Activated T-cell treated with anti-CD3 and anti-CD28 coated beads for 4 hours (primary cell): Measurements from ENCODE around the gene GPRASP2.
A peak's percentile ranks its signal among the peaks of the same experiment; 100 is the strongest.
"Not testable (repeated sequence)": the region's sequence is repeated elsewhere in the genome, so short reads cannot be mapped to it uniquely, and the experiment has no call there.

Experiments used
- DNase-seq: peaks from one replicate; pipeline ENCODE4 v3.0.0-alpha.2; 2020

Gene GPRASP2

DNA sequence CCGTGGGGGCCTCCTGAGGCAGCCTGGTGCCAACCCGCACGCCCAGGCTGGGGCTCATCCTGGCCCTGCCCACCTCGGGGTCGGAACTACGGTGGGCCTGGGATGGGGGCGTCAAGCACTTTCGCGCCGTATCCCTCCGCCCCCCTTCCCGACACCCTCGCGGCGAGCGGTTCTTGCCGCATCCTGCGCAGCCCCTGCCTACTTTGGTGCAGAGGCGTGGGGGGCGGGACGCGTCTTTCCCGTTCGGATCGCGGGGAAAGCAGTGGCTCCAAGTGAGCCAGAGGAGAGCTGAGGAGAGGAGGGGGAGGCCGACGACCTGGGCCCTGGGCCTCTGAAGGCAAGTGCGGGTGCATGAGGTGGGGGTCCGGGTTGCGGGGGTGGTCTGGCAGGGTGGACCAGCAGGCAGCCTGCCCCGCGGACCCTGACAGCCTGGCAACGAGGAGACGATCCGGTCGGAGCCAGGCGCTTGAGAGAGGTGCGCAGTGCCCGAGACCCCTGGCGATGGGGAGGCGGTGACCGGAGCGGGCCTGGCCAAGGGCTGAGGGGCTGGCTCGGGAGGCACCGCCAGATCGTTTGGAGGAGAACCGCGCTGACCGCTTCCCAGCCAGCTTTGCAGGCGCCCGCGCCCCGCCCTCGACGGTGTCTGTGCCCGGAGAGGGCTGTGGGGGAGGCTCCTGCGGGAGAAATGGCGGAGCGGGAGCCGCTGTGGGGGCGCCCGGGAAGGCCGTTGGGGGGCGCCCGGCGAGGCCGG is at the start of gene GPRASP2:
TSS of gene GPRASP2 (plus strand) at position 233 of the 751 bp plus-strand sequence. CDS start 2,422 bp downstream, outside the sequence.
- DNase-seq: no peak

DNA sequence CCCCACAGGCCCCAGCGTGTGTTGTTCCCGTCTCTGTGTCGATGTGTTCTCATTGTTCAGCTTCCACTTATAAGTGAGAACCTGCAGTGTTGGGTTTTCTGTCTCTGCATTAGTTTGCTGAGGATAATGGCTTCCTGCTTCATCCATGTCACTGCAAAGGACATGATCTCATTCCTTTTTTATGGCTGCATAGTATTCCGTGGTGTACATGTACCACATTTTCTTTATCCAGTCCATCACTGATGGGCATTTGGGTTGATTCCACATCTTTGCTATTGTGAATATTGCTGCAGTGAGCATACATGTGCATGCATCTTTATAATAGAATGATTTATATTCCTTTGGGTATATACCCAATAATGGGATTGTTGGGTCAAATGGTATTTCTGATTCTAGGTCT is 48.4 kb upstream of the GPRASP2 start:
- DNase-seq: not testable (repeated sequence)

DNA sequence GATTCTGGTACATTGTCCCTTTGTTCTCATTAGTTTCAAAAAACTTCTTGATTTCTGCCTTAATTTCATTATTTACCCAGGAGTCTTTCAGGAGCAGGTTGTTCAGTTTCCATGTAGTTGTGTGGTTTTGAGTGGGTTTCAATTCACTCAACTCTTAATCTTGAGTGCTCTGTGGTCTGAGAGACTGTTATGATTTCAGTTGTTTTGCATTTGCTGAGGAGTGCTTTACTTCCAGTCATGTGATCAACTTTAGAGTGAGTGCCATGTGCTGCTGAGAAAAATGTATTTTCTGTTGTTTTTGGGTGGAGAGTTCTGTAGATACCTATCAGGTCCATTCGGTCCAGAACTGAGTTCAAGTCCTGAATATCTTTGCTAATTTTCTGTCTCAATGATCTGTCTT is 45.2 kb upstream of the GPRASP2 start:
- DNase-seq: not testable (repeated sequence)

DNA sequence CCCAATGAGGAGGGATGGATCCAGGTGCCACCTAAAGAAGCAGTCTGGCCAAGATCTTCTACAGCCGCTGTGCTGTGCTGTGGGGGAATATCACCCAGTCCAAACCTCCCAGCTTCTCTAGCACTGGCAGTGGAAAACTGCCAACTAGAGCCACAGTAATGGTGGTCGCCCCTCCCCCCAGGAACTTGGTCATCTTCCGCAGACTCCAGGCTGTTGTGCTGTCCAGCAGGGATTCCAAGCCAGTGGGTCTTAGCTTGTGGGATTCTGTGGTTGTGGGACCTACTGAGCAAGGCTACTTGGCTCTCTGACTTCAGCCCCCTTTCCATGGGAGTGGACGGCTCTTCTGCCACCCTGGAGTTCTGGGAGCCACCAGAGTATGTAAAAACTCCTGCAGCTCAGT is 42.7 kb upstream of the GPRASP2 start:
- no peak for DNase-seq

DNA sequence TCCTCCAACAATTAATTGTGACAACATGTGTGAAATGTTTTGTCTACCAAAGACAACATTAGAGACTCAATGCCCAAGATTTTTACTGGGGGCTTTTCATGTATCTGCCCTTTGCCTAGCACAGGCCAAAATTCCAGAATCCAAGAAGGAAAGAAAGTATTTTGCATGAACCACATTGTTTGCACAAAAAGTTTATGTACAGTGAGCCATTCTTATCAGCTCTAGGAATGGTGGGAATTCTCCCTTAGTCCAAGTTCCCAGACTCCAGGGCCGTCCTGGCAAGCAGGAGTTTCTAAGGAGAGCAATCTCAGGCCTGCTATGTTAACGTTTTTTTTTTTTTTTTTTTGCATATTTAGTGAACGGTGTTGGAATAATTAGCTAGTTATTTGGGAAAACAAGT is 39.4 kb upstream of the GPRASP2 start:
- DNase-seq: no peak

DNA sequence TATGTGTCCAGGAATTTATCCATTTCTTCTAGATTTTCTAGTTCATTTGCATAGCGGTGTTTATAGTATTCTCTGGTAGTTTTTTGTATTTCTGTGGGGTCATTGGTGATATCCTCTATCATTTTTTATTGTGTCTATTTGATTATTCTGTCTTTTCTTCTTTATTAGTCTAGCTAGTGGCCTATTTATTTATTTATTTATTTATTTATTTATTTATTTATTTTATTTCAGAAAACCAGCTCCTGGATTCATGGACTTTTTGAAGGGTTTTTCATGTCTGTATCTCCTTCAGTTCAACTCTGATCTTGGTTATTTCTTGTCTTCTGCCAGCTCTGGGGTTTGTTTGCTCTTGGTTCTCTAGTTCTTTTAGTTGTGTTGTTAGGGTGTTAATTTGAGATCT is 34.8 kb upstream of the GPRASP2 start:
- DNase-seq: not testable (repeated sequence)

DNA sequence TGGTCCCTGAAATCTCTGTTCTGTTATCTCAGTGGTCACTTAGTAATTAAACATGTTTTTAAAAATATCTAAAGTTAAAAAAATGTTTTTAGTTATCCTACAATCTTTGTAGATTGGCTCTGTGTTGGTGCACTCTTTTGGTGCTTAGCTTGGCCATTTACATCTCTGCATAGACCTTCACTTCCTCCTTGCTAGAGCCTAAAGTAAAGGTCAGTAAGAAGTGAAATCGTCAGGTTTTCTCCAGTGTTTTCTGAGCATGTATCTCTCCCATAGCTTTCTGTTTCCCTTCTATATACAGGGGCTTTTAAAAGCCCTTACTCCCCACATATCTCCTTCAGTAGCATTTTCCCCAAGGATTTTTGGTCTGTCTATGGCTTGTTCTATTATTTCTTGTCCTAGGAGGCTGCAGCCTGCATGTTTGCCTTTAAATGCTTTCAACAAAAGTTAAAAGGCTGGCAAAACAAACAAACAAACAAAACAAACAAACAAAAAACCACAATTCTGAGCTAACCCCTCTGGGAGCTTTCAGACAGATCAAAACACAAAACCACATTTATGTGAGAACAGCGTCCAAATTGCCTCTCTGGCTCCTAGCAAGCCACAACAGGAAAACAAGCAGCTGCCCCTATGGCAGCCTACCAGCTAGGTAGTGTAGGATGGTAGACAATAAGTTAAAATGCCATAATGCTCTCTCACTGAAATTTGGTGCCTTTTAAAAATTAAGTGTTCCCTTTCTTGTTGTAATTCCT is 27.3 kb upstream of the GPRASP2 start:
- no peak for DNase-seq

DNA sequence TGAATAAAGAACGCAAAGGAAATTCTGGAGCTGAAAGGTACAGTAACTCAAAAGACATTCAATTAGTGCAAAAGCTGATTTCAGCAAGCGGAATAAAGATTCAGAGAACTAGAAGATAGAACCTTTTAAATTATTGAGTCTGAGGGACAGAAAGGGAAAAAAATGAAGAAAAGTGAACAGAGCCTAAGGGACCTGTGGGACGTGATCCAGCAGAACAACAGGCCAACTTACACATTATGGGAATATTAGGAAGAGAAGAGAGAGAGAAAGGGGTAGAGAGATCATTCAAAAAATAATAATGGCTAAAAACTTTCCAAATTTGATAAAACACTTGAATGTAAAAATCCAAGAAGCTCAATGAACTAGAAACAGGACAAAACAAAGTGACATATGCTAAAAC is 17.5 kb upstream of the GPRASP2 start:
- DNase-seq: no peak

DNA sequence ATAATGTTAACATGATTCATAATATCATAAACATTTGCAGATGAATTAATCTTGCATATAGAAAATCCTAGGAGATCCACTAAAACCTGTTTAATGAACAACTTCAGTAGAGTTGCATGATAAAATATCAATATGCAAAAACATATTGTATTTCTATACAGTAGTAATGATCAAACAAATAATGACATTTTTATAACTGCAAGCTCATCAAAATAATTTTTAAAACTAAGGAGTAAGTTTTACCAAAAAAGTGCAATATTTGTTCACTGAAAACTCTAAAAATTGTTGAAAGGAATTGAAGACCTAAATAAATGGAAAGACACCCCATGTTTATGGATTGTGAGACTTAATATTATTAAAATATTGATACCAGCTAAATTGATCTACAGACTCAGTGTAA is 15.9 kb upstream of the GPRASP2 start:
- DNase-seq: no peak

DNA sequence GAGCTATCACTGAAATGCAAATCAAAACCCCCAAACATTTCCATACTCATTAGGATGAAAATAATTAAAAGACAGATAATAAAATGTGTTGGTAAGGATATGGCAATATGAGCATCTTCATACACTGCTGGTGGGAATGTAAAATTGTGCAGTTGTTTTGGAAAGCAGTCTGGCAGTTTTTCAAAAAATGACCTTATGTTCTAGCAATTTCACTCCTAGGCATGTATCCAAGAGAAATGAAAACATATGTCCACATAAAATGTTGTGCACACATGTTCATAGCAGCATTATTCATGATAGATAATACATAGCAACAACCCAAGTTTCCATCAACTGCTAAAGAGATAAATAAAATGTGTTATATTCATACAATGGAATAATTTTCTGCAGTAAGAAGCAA is 14.8 kb upstream of the GPRASP2 start:
- DNase-seq: no peak

DNA sequence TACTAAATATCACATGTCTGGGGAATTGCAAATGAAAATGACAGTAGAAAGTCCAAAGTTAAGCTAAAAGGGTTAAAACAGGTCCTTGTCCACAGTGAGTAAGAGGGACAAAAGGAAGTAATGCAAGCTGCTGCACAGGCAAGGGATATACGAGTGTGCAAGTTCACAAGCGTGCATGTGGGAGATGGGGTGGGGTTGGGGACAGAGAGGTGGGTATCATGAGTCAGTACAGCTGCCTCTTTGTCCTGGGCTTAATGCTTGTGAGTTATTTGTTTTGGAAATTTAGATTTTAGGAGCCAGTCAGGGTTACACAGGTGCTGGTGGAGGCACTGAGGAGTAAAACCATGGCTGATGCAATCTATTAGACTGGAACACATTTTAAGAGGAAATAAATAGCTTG is 3.3 kb upstream of the GPRASP2 start:
- DNase-seq: no peak

DNA sequence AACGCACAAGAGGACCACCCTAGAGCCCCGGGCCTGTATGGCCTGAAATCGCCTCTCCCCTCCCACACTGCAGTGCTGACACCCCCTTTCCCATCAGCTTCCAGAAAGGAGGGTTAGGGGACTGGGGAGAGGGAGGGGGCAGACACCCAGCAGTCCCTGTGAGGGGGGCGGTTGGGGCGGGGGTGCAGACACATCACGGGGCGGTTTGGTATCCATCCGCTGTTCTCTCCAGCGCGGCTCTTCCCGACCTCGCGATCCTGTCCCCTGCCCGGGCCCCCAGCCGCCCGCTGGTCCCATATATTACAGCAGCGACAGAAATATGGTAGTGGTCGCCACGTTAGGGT is 404 bp upstream of the GPRASP2 start:
- no peak for DNase-seq

DNA sequence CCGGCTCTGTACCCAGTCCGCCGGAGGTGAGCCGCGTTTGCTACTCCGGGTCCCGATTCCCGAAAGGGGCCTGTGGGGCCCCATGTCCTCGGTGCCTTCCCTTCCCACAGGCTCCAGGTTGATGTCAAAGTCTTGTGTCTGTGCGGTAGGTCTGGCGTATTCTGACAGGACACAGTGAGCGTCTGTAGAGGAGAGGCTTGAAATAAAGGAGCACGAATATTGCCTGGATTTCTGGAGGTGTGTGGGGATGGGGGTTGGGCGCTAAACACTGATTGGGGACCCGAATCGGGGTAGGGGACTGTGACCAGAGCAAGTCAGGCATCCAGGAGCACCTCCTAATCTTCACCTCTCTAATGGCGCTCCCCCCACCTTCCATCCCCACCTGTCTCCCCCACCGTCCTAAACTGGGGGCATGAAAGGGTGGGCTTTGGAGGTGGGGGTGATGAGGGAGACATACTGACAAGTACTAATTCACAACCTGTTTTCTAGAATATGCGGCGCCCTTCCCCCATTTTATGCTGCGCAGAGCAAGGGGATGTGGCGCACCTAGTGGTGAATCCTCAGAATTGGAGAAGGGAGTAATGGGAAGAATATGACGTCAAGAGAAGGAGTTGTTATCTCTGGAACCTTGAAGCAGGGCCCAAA is 855 bp downstream of the GPRASP2 start:
- no peak for DNase-seq

DNA sequence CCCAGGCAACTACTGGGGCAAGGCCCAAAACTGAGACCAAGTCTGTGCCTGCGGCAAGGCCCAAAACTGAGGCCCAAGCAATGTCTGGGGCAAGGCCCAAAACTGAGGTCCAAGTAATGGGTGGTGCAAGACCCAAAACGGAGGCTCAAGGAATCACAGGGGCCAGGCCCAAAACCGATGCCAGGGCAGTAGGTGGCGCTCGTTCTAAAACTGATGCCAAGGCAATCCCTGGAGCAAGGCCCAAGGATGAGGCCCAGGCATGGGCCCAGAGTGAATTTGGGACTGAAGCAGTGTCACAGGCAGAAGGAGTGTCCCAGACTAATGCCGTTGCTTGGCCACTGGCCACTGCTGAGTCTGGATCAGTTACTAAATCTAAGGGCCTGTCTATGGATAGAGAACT is 2.7 kb downstream of the GPRASP2 start:
- DNase-seq: no peak

DNA sequence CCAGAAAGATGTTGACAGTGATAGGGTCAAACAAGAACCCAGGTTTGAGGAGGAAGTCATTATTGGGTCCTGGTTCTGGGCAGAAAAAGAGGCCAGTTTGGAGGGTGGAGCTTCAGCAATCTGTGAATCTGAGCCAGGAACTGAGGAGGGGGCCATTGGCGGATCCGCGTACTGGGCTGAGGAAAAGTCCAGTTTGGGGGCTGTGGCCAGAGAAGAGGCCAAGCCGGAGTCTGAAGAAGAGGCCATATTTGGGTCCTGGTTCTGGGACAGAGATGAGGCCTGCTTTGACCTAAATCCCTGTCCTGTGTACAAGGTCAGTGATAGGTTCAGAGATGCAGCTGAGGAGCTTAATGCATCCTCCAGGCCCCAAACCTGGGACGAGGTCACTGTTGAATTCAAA is 3.7 kb downstream of the GPRASP2 start:
- no peak for DNase-seq

DNA sequence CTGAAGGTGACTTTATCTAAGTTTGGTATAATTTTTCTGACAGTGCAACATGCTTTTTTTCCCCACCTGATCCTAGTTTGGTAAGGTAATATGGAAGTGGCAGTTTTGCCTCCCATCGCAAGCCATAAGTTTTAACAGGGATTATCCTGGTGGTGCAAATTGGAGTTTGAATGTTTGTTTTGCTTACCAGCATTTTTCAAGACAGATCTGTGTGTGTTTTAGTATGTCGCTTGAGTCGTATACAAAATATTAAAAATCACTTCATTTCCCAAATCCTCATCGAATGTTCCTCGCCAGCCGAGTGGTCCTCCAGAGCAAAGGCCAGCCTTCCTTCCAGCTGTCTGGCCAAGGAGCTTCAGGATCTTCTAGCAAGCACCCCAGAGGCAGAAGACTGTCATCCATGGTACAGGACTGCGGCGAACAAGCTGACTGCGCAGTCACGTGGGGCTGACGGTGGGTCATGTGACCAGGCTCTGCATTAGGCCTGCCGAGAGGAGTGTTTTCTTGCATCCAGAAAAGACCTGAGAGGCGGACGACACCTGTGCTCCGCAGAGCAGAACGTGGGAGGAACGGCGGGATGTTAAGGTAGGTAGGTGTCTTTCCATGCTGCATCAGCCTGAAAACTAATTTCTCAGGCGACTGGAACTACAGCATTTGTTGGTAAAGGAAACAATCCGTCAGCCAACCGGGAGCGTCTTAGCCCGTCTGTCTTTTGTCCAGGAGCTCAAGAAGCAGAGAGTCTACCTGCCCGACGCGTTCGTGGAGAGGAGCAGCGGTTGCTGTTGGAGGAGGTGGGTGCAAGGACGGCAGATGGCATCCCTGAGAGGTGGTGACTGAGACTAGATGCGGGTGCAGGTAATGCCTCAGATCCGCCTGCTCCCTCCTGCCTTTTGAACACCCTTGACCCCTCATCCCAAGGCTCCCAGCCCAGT is 8.3 kb downstream of the GPRASP2 start, which contains the start of gene GPRASP3:
TSS of gene GPRASP3 (plus strand) at position 507 of the 932 bp plus-strand sequence. CDS start 28,253 bp downstream, outside the sequence.
- DNase-seq: peak; percentile 36

DNA sequence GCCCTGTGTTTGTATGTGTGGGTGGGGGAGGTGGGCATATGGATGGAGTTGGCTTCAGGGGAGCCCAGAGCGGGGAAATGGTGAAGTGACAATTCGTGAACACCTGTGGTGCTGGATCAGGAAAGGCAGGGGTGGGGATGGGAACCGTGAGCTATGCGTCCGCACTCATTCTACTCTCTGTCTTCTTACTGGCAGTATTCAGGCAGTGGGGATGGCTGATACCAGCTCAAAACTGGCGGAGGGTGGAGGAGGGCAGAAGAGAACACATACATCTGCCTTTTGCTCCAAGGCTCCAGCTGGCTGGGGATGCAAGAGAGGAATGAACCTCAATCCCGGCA is 8.9 kb downstream of the GPRASP2 start:
- not testable (repeated sequence) for DNase-seq

DNA sequence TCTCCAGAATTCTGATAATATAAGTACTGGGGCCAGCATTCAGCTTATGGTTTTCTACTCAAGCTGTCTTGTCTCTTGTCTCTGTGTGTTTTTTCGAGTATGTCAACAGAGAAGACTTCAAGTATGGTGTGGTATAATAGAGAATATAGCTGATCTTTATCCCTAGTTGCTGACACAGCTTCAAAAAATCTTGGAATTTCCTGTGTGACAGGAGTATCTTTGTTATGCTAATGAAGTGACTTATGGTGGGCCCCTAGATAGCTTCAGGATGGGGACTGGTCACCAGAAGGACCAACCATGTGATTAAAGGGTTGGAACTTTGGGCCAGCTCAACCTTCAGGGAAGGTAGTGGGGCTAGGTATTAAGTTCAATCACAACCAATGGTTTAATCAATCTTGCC is 11.2 kb downstream of the GPRASP2 start:
- DNase-seq: no peak

DNA sequence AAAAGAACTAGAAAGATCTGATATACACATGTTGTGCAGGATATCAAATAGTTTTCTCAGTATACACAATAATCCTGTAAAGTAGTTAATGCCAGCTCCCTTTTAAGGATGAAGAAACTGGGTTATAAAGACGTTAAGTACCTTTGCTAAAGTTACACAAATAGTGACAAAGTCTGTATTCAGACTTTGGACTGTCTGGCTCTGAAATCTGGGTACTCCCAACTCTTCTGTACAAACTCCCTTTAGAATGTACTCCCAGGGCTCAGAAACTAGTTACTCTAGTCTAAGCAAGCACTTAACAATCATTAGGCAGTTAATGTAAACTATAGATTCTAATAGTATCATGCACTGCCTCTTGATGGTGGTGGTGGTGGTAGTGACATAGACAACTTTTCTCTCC is 15.5 kb downstream of the GPRASP2 start:
- no peak for DNase-seq

DNA sequence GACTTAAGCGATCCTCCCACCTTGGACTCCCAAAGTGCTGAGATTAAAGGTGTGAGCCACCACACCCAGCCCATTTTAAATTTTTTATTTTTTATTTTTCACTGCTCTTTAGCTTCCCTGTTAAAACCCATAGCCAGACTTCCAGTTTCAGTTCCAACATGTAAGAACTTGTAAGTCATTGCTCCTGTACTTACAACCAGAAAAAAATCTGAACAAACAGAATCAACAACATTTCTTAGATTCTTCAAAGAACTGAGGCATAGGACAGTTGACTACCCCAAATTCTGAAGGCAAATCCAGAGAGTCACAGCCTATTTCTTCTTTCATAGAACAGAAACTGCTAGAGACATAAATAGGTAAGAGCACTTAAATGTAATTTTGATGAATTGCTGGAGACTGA is 16.4 kb downstream of the GPRASP2 start:
- DNase-seq: no peak

DNA sequence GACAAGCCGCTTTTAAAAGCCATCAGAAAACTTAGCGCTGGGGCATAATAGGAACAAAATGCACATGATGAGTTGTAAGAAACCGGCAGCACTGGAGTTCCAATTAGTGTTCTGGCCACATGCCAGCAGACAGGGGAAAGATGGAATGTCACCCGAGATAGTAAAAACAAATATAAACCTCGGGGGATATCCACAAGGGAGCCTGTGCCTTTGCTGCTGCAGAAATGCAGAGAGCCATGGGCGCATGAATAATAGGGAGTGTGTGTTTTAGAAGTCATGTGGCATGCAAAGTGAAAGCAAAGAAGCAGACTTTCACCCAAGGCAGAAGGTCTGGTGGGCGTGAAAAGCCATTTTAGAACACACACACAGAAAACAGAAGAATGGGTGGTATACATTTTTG is 27.4 kb downstream of the GPRASP2 start:
- no peak for DNase-seq

DNA sequence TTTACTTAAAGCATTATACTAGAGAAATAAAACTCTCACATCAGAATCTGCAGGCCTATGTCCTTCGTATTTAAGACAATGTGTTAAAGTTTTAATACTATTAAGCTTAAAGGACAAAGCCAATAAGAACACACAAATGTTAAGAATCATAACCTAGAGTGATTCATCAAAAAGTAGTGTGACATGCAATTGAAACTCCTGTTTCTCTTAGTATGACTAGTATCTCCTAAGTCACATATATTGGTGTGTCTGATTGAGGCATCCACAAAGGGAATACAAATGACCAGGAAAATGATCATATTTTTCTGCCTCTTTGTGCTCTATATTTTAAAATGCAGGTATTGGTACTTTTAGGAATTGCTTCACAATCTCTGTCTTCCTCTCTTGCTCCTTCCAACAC is 32.1 kb downstream of the GPRASP2 start:
- no peak for DNase-seq

DNA sequence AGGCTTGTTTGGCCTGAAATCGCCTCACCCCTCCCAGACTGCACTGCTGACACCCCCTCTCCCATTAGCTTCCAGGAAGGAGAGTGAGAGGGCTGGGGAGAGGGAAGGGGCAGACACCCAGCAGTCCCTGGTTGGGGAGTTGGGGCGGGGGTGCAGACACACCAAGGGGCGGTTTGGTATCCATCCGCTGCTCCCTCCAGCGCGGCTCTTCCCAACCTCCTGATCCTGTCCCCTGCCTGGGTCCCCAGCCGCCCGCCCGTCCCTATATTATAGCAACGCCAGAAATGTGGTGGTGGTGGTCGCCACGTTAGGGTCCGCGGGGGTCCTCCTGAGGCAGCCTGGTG is 33.2 kb downstream of the GPRASP2 start:
- DNase-seq: no peak
